GM23338 (cell line): ENCODE measurements around the gene LURAP1L. TPM values are rescaled to one million over a fixed set of nuclear protein-coding genes. Genes with fewer than 3 reads are reported as not detected.

ENCODE experiments used
- CREB1 ChIP-seq: fragments of 250-450 bp; sonication (Bioruptor Pico); IDR thresholded peaks from 2 replicates; pipeline ENCODE4 v1.5.0; 2020; ENCODE audit warnings: low read depth, mild to moderate bottlenecking, moderate library complexity
- EZH2 ChIP-seq: fragments of 200-600 bp; sonication (generic); IDR thresholded peaks from one replicate; pipeline ENCODE4 v1.8.0; 2017; ENCODE audit warnings: antibody characterized with exemption, mild to moderate bottlenecking, low read depth; ENCODE audit not compliant: unreplicated experiment
- EZH2phosphoT487 ChIP-seq: fragments of 200-600 bp; sonication (generic); IDR thresholded peaks from one replicate; pipeline ENCODE4 v1.8.1; 2018; ENCODE audit warnings: antibody characterized with exemption; ENCODE audit not compliant: unreplicated experiment
- NANOG ChIP-seq: IDR thresholded peaks from 2 replicates; pipeline ENCODE4 v1.6.1; 2016; ENCODE audit warnings: antibody characterized with exemption, borderline replicate concordance
- POLR2AphosphoS5 ChIP-seq: IDR thresholded peaks from 2 replicates; pipeline ENCODE4 v1.6.1; 2016; ENCODE audit warnings: antibody characterized with exemption, low read depth
- STAT1 ChIP-seq: IDR thresholded peaks from one replicate; pipeline ENCODE4 v1.6.1; 2016; ENCODE audit warnings: antibody characterized with exemption; ENCODE audit not compliant: unreplicated experiment
- ZNF114 ChIP-seq: fragments of 250-450 bp; sonication (Bioruptor Pico); IDR thresholded peaks from 2 replicates; pipeline ENCODE4 v1.5.0; 2020; ENCODE audit warnings: mild to moderate bottlenecking, moderate library complexity
- ZNF331 ChIP-seq: fragments of 250-450 bp; sonication (Bioruptor Pico); IDR thresholded peaks from 2 replicates; pipeline ENCODE4 v1.5.0; 2020; ENCODE audit warnings: low read depth, mild to moderate bottlenecking, moderate library complexity
- polyA plus RNA-seq: library from polyadenylated mRNA; unstranded; fragments of >200 nt; fragmentation: Nextera tagmentation; extraction: Ambion mirVana; gene quantifications from 2 replicates; pipeline ENCODE4 v1.2.1, GENCODE V29; 2016
- total RNA-seq: library from RNA; depleted of rRNA; stranded (reverse); fragments of >200 nt; shearing (Covaris generic); gene quantifications from 2 replicates; pipeline ENCODE4 v1.2.3, GENCODE V29; 2014
- TF ChIP-seq, protein P1 (sequence below): fragments of 250-450 bp; sonication (Bioruptor Pico); IDR thresholded peaks from 2 replicates; pipeline ENCODE4 v1.5.0; 2020; ENCODE audit warnings: mild to moderate bottlenecking, moderate library complexity
- TF ChIP-seq, protein P2 (sequence below), 2 experiments: fragments of 200-600 bp in 1 of 2; sonication (generic) in 1 of 2; conservative IDR thresholded peaks; 2 replicates each; pipeline versions ENCODE4 v1.5.1 to v1.6.1; 2016 to 2017; ENCODE audit warnings: antibody characterized with exemption in 2 of 2, low read depth in 2 of 2, mild to moderate bottlenecking in 2 of 2, moderate library complexity in 1 of 2

The LURAP1L gene
- total and polyA plus RNA-seq, 2 experiments from 2014 or later = 1.2 to 1.6 TPM

DNA sequence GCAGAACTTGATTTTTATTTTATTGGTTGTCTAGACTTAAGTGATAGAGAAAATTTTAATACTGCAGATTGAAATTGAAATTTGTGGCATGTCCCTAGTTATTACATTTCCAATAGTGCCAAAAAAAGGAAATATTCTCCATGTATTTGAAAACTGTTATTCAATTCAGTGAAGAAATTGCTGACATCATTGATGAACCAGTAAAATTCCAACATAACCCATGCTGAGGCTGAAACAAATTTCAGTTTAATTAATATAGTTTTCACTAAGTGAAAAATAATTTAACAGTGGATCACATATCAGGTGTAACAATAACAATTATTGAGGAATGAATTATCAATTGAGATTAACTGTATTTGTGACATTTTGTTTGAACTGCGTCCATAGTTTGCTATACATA, 38.7 kb downstream of the LURAP1L start (continued):
- TF ChIP-seq, protein P1, sequence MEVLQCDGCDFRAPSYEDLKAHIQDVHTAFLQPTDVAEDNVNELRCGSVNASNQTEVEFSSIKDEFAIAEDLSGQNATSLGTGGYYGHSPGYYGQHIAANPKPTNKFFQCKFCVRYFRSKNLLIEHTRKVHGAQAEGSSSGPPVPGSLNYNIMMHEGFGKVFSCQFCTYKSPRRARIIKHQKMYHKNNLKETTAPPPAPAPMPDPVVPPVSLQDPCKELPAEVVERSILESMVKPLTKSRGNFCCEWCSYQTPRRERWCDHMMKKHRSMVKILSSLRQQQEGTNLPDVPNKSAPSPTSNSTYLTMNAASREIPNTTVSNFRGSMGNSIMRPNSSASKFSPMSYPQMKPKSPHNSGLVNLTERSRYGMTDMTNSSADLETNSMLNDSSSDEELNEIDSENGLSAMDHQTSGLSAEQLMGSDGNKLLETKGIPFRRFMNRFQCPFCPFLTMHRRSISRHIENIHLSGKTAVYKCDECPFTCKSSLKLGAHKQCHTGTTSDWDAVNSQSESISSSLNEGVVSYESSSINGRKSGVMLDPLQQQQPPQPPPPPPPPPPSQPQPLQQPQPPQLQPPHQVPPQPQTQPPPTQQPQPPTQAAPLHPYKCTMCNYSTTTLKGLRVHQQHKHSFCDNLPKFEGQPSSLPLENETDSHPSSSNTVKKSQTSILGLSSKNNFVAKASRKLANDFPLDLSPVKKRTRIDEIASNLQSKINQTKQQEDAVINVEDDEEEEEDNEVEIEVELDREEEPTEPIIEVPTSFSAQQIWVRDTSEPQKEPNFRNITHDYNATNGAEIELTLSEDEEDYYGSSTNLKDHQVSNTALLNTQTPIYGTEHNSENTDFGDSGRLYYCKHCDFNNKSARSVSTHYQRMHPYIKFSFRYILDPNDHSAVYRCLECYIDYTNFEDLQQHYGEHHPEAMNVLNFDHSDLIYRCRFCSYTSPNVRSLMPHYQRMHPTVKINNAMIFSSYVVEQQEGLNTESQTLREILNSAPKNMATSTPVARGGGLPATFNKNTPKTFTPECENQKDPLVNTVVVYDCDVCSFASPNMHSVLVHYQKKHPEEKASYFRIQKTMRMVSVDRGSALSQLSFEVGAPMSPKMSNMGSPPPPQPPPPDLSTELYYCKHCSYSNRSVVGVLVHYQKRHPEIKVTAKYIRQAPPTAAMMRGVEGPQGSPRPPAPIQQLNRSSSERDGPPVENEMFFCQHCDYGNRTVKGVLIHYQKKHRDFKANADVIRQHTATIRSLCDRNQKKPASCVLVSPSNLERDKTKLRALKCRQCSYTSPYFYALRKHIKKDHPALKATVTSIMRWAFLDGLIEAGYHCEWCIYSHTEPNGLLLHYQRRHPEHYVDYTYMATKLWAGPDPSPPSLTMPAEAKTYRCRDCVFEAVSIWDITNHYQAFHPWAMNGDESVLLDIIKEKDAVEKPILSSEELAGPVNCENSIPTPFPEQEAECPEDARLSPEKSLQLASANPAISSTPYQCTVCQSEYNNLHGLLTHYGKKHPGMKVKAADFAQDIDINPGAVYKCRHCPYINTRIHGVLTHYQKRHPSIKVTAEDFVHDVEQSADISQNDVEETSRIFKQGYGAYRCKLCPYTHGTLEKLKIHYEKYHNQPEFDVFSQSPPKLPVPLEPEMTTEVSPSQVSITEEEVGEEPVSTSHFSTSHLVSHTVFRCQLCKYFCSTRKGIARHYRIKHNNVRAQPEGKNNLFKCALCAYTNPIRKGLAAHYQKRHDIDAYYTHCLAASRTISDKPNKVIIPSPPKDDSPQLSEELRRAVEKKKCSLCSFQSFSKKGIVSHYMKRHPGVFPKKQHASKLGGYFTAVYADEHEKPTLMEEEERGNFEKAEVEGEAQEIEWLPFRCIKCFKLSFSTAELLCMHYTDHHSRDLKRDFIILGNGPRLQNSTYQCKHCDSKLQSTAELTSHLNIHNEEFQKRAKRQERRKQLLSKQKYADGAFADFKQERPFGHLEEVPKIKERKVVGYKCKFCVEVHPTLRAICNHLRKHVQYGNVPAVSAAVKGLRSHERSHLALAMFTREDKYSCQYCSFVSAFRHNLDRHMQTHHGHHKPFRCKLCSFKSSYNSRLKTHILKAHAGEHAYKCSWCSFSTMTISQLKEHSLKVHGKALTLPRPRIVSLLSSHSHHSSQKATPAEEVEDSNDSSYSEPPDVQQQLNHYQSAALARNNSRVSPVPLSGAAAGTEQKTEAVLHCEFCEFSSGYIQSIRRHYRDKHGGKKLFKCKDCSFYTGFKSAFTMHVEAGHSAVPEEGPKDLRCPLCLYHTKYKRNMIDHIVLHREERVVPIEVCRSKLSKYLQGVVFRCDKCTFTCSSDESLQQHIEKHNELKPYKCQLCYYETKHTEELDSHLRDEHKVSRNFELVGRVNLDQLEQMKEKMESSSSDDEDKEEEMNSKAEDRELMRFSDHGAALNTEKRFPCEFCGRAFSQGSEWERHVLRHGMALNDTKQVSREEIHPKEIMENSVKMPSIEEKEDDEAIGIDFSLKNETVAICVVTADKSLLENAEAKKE = no peak
- TF ChIP-seq ZNF331 (no peak), ZNF114 (CRISPR knock-in tag) (no peak), EZH2 (no peak), POLR2AphosphoS5 (no peak), EZH2phosphoT487 (no peak), NANOG (no peak), STAT1 (no peak), CREB1 (no peak)
- TF ChIP-seq, protein P2, sequence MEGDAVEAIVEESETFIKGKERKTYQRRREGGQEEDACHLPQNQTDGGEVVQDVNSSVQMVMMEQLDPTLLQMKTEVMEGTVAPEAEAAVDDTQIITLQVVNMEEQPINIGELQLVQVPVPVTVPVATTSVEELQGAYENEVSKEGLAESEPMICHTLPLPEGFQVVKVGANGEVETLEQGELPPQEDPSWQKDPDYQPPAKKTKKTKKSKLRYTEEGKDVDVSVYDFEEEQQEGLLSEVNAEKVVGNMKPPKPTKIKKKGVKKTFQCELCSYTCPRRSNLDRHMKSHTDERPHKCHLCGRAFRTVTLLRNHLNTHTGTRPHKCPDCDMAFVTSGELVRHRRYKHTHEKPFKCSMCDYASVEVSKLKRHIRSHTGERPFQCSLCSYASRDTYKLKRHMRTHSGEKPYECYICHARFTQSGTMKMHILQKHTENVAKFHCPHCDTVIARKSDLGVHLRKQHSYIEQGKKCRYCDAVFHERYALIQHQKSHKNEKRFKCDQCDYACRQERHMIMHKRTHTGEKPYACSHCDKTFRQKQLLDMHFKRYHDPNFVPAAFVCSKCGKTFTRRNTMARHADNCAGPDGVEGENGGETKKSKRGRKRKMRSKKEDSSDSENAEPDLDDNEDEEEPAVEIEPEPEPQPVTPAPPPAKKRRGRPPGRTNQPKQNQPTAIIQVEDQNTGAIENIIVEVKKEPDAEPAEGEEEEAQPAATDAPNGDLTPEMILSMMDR (conservative IDR thresholded peaks at IDR 0.05; ENCODE audit: low read depth in 2 of 2) = no peak
